ENCODE data around the gene ZFPM1. TPM values are rescaled to one million over a fixed set of nuclear protein-coding genes. Genes with fewer than 3 reads are reported as not detected.

Gene ZFPM1
- total and polyA plus RNA-seq, 4 donors: 0.57 to 9.0 (median 2.8) TPM

DNA sequence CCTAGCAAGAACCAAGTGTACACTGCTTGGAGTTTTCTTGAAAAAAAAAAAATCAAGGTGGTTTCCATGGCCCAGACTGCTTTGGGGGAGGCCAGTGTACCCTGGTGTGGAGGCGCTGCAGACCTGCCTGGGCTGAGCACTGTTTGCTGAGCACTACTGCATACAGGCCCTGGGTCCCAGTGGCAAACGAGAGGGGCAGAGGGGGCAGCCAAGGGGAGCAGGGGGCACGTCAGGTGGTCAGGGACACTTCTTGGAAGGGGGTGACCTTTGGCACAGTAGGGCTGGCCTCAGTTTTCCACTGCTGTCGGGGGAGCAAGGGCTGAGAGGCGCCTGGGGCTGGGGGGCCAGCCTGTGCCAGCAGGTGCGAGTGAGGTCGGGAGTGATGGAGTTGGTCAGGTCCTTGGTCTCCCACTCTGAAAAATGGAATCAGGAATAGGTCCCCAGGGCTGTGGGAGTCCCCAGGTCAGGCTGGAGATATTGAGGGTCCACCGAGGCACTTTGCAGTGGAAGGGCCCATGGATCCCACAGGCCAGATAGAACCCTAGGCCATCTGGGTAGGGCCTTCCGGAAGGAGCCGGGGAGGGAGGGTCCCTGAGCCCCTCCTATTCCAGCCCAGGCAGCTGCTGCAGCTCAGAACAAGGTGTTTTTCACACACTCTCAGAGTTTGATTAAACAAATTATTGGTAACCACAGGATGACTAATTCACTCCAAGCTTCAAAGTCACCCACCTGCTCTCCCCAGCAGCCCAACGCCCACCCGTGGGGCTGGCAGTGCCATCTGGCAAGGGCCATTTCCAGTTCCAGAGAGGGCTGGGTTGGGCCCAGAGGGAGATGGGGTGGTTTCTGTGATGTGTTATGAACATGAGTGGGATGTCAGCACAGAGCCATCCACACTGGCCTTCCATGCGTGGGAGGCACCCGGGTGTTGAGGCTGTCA lies 3.5 kb downstream of the ZFPM1 start:
- Histone ChIP-seq H3K9ac (ENCODE audit: insufficient read depth in 1 of 2, low read length in 2 of 2) (no peak overlapping the region), H3K27me3 (ENCODE audit: control insufficient read depth in 3 of 3, insufficient read depth in 3 of 3, low read length in 2 of 3) (peaks cover 0 to 4% (median 0%) of the 10 kb centered on the region in 3 donors), H3K27ac (ENCODE audit: low read depth in 1 of 2, low read length in 1 of 2) (no peak overlapping the region), H3K36me3 (ENCODE audit: control insufficient read depth in 4 of 4, insufficient read depth in 4 of 4, low read length in 4 of 4) (no peaks in the 10 kb centered on the region), H3K4me1 (ENCODE audit: control insufficient read depth in 5 of 5, insufficient read depth in 5 of 5, low read length in 5 of 5) (peaks cover 0 to 32% (median 5%) of the 10 kb centered on the region in 5 donors), H3K9me3 (ENCODE audit: control insufficient read depth in 4 of 4, insufficient read depth in 3 of 4, low read length in 3 of 4) (no peaks in the 10 kb centered on the region), H3K4me3 (no peak overlapping the region)
- ATAC-seq (ENCODE audit: insufficient read depth, low FRiP score): no peak
- TF ChIP-seq, protein P1, sequence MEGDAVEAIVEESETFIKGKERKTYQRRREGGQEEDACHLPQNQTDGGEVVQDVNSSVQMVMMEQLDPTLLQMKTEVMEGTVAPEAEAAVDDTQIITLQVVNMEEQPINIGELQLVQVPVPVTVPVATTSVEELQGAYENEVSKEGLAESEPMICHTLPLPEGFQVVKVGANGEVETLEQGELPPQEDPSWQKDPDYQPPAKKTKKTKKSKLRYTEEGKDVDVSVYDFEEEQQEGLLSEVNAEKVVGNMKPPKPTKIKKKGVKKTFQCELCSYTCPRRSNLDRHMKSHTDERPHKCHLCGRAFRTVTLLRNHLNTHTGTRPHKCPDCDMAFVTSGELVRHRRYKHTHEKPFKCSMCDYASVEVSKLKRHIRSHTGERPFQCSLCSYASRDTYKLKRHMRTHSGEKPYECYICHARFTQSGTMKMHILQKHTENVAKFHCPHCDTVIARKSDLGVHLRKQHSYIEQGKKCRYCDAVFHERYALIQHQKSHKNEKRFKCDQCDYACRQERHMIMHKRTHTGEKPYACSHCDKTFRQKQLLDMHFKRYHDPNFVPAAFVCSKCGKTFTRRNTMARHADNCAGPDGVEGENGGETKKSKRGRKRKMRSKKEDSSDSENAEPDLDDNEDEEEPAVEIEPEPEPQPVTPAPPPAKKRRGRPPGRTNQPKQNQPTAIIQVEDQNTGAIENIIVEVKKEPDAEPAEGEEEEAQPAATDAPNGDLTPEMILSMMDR (IDR thresholded peaks at IDR 0.05; ENCODE audit: control extremely low read depth, extremely low read depth): no peak
- 74 to 82% methylated on average over 14 of the region's 14 CpGs for WGBS, 2 donors
- no peak for DNase-seq

DNA sequence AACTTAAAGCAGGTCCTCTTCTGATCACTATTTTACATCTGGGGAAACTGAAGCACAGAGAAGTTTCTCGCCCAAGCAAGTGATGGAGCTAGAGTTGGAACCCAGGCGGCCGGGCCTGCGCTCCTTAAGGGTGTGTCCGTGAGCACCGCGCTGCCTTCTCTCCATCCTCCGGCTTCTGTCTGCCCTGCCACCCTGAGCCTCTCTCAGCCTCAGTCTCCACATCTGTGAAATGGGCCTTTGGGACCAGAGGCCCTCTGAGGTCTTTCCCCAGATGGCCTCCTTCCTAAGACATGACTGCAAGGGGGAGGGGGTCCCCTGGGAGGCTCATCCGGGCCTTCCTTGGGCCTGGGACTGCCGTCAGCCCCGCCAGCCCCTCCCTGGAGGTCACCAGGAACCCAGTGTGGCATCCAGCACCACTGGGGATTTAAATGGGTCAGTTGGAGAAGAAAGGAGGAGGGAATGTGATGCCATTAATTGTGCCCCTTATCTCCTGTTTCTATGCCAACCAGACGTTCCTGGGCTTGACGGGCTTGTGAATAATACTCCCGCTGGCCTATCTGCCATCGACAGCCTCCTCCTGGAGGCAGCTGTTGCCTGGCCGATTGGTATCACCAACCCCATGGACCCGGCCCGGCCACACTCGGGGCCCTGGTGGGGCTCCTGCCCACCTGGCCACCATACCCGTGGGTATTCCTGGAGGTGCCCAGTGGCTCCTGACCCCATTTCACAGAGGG lies 5.1 kb downstream of the ZFPM1 start:
- TF ChIP-seq, protein P1 (IDR thresholded peaks at IDR 0.05; ENCODE audit: control extremely low read depth, extremely low read depth): no peak
- WGBS, 2 donors: 86 to 87% methylated on average over 20 of the region's 20 CpGs
- ATAC-seq (ENCODE audit: insufficient read depth, low FRiP score): no peak
- DNase-seq: no peak
- Histone ChIP-seq H3K4me3 (no peak overlapping the region), H3K9ac (ENCODE audit: insufficient read depth in 1 of 2, low read length in 2 of 2) (no peak overlapping the region), H3K9me3 (ENCODE audit: control insufficient read depth in 4 of 4, insufficient read depth in 3 of 4, low read length in 3 of 4) (no peaks in the 10 kb centered on the region), H3K4me1 (ENCODE audit: control insufficient read depth in 5 of 5, insufficient read depth in 5 of 5, low read length in 5 of 5) (peaks cover 0 to 38% (median 6%) of the 10 kb centered on the region in 5 donors), H3K36me3 (ENCODE audit: control insufficient read depth in 4 of 4, insufficient read depth in 4 of 4, low read length in 4 of 4) (no peaks in the 10 kb centered on the region), H3K27ac (ENCODE audit: low read depth in 1 of 2, low read length in 1 of 2) (no peak overlapping the region), H3K27me3 (ENCODE audit: control insufficient read depth in 3 of 3, insufficient read depth in 3 of 3, low read length in 2 of 3) (peaks cover 0 to 4% (median 0%) of the 10 kb centered on the region in 3 donors)

DNA sequence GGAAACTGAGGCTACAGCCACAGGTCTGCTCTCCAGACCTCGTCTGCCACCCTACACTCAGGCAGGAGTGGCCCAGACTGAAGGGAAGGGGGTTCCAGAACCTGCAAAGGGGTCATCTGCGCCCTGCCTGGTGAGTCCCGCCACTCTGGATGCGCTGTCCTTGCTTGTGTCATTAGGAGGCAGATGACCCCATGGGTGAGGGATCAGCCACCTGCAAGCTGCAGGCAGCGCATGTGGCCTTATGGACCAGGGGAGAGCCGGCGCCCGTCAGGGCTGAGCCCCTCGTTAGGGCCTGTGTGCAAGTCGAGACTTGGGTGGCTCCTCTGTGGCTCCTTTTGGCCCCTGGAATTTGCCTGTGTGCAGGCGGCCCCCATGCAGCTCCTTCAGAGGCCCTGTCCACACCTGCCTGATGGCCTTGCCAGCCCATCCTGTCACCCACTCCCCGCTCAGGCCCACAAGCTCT lies 5.7 kb downstream of the ZFPM1 start:
- Histone ChIP-seq H3K27ac (ENCODE audit: low read depth in 1 of 2, low read length in 1 of 2) (no peak overlapping the region), H3K4me3 (no peak overlapping the region), H3K27me3 (ENCODE audit: control insufficient read depth in 3 of 3, insufficient read depth in 3 of 3, low read length in 2 of 3) (peaks cover 0 to 4% (median 0%) of the 10 kb centered on the region in 3 donors), H3K9me3 (ENCODE audit: control insufficient read depth in 4 of 4, insufficient read depth in 3 of 4, low read length in 3 of 4) (no peaks in the 10 kb centered on the region), H3K9ac (ENCODE audit: insufficient read depth in 1 of 2, low read length in 2 of 2) (no peak overlapping the region), H3K4me1 (ENCODE audit: control insufficient read depth in 5 of 5, insufficient read depth in 5 of 5, low read length in 5 of 5) (peaks cover 0 to 36% (median 6%) of the 10 kb centered on the region in 5 donors), H3K36me3 (ENCODE audit: control insufficient read depth in 4 of 4, insufficient read depth in 4 of 4, low read length in 4 of 4) (no peaks in the 10 kb centered on the region)
- WGBS, 2 donors: 97 to 98% methylated on average over 12 of the region's 12 CpGs
- DNase-seq: no peak
- TF ChIP-seq, protein P1 (IDR thresholded peaks at IDR 0.05; ENCODE audit: control extremely low read depth, extremely low read depth): no peak
- ATAC-seq (ENCODE audit: insufficient read depth, low FRiP score): no peak

Data from lung (tissue), 12 donors.